Renal cortex interstitium (tissue), 11 donors: ENCODE measurements around the gene FOSL2. TPM values are rescaled to one million over a fixed set of nuclear protein-coding genes. Genes with fewer than 3 reads are reported as not detected.

Experiments
- DNase-seq, 11 donors: peaks; one replicate each; pipeline ENCODE4 v3.0.0-alpha.2; 2013; ENCODE audit warnings: low read depth in 9 of 11, low spot score in 4 of 11; ENCODE audit errors: extremely low read depth in 1 of 11
- polyA plus RNA-seq, 3 donors: library from polyadenylated mRNA; unstranded; fragments of 120-200 nt; gene quantifications; one replicate each; pipeline ENCODE4 v1.2.1, GENCODE V29; 2013; ENCODE audit not compliant: insufficient read length in 3 of 3

FOSL2 gene
- polyA plus RNA-seq, 3 donors = 21.2 to 45.5 (median 24.4) TPM

DNA sequence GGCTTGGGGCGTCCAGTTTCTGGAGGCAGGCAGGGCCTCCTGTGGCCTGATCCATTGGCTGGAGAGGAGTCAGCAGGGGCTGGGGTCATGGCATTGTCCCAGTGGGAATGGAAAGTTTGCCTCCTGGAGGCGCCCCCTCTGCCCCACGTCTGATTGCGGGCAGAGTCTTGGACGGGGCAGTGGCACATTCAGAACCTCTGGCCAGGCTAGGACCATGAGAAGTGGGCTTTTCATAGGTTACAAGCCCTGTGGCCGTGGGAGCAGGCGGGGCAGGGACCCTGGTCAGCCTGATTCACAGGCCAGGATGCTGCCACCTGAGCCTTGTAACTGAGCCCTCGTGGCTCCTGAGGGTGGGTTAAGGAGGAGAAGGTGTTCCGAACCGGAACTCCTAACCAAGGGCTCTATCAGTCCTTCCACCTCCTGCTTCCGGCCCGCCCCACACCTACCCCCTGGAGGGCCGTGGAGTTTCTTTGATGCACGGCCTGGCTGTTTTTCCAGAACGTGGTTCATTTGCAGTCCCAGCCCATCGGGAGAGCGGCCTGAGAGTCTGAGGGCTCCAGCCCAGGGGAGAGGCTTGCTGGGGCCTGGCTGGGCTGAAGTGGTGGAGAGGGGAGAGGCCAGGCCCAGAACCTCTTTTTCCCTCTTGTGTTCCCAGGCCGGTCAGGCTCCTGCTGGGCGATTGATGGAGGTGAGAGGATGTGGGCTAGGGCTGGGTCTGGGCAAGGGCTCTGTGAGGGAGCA, 59.3 kb downstream of the FOSL2 start:
- no peak for DNase-seq

GRCh38 chr2:28452534-28453081, 60.0 kb downstream of the FOSL2 start:
- DNase-seq = peak in 3 of 11 donors; percentile 31 to 40 (median 39)

DNA sequence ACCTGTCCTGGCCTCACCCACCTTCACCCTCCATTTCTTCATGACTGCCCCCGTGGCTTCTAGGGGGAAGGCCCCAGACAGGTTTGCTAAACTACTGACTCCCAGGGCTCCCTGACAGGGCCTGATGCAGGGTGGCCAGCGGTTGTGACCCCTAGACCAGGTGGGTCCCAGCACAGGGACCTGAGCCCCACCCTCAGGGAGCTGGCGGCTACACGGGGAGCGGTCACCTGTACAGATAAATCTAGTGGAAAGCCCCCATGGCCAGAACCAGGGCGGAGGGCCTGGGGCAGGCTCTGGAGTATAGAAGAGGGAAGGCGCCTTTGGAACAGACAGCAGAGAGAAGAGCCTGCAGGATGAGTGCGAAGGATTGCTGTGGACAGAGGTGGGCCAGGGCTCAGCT, 60.7 kb downstream of the FOSL2 start:
- DNase-seq = no peak

GRCh38 chr2:28454016-28454930, 61.6 kb downstream of the FOSL2 start:
- no peak for DNase-seq

DNA sequence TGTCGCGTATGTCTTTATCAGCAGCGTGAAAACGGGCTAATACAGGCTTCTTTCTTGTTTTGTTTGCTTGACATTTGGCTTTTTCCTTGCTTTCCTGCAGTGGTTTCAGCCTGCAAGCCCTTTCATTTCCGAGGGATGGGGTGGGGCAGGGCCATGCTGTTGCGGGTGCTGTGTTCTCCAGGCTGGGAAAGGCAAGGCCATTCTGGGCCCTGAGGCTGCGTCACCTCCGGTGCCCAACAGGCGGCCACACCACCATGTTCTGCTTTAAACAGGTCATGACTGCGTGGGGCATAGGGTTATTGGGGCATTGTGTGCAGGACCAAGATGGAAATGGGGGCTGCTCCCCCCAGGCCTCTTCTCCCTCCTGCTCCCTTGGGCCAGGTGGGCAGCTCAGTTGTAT, 64.6 kb downstream of the FOSL2 start:
- no peak for DNase-seq

GRCh38 chr2:28461056-28461455, 68.4 kb downstream of the FOSL2 start:
- DNase-seq = no peak

DNA sequence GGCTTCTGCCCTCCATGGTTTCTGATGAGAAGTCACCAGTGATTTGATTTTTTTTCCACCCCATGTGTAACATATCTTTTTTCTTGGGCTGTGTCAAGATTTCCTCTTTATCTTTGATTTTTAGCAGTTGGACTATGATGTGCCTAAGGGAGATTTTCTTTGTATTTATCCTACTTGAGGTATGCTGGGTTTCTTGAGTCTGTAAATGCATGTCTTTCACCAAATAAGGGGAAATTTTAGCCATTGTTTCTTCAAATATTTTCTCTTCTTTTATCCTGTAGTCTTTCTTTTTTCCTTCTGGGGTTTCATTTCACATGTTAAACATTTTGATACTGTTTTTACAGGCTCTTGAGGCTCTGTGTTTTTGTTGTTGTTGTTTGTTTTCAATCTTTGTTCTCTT, 69.5 kb downstream of the FOSL2 start:
- no peak for DNase-seq

DNA sequence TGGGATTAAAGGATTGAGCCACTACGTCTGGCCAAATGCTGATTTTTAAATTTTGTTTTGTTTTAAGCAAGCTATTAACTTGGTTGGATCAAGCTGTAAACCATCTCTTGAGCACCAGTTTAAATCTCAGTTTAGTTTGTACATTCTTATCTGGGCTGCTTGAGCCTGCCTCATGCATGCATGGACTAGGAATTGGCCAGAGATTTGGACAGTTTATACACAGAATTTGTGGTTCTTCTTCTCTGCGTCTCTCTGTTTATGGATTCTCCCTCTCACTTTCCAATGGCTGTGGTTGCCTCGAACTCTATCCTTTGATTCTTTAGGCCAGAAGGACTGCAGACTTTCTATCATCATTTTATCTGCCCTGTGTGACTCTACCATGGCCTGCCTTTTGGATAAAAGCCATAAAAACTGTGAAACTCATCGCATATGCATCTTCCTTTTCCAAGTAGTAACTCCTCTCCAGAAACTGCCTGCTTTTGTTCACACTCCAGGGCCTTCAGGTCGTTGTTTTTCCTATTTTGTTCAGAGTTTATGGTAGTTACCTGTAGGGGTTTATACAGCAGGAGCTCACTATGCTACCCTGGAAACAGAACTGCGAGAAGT, 70.7 kb downstream of the FOSL2 start:
- no peak for DNase-seq

- no peak for DNase-seq
Observed at GRCh38 chr2:28463893-28464292, 71.2 kb downstream of the FOSL2 start.

DNA sequence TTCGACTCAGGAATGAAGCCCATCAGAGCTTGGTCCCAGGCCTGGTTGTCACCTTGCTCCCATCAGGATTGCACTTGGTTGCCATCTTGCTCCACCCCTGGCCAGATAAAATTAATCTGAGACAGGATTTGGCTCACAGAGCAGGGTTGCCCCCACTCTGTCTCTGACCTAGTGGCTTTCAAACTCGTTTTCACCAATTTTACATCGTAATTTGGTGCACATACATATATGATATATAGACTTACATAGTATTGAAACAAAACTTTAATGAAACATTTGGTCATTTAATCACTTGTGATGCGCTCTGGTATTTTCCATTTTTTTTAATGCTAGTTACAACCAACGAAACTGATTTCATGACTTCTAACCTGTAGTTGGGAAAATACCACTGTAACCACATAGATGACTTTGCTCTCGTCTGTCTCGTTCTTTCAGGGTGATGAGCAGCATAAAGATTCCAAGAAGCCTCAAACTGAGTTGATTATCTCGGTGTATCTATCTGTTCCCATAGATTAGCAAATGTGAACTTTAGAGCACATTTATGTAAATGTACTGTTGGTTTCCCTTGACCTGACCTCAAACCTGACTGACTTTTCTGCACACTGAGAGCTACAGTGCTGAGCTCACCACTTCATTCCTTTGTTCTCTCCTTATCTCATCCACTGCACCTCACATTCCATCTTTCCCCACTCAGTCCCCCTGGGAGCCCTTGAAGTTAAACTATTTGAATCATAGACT, 72.7 kb downstream of the FOSL2 start:
- DNase-seq = no peak

Other genes with a start within 250 kb of the FOSL2 start
- gene PLB1, start 103.2 kb downstream of the FOSL2 start, polyA plus RNA-seq = 1 to 10 TPM; 1.4 to 1.5 (median 1.5) TPM